HG03039 (cell line): ENCODE results near the gene GIT1.
A peak's percentile ranks its signal among the peaks of the same experiment; 100 is the strongest.
"Not testable (repeated sequence)": the region's sequence is repeated elsewhere in the genome, so short reads cannot be mapped to it uniquely, and the experiment has no call there.

Experiments
- ATAC-seq: cut with Tn5 transposase; IDR thresholded peaks from one replicate; pipeline ENCODE4 v1.9.1; 2021; ENCODE audit warnings: mild to moderate bottlenecking, moderate library complexity; ENCODE audit not compliant: unreplicated experiment

The GIT1 gene

DNA sequence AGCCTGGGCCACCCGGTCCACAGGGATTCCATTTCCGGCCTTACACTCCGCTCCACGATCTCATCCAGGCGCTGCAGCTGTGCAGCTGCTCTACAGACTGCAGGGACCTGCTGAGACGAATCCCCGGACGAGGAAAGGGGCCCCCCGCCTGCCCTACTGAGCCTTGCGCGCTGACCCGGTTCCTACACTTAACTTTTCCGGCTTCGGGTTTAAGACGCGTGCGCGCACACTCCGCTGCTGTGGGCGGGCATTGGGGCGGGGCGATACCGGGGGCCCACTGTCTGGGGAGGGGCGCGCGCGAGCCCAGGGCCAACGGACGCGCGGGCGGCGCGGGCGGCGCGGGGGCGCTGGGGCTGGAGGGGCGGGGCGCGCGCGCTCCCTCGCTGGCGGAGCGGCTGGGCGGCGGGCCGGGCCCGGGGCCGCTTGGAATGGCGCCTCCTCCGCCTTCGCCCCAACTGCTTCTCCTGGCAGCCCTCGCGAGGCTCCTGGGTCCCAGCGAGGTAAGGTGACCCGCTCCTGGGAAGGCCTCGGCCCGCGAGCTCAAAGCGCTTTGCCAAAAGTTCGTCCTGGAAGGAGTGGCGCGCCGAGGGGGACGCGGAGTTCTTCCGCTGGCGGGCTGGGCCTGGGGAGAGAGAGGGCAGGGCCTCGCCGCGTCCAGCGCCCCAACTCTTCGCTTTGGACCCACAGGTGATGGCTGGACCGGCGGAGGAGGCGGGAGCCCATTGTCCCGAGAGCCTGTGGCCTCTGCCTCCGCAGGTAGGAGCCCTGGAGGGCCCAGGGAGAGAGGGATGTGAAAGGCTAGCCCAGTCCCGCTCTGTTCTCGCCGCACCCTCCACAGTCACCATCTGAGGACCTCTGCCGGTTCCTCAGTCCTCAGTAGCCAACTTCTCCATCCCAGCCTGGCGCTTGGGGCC is 20.9 kb downstream of the GIT1 start, which contains the start of gene TP53I13:
Gene TP53I13 (plus strand): TSS at position 371 of the 914 bp plus-strand sequence. CDS start 58 bp downstream, at position 429.
- ATAC-seq = peak; percentile 35

DNA sequence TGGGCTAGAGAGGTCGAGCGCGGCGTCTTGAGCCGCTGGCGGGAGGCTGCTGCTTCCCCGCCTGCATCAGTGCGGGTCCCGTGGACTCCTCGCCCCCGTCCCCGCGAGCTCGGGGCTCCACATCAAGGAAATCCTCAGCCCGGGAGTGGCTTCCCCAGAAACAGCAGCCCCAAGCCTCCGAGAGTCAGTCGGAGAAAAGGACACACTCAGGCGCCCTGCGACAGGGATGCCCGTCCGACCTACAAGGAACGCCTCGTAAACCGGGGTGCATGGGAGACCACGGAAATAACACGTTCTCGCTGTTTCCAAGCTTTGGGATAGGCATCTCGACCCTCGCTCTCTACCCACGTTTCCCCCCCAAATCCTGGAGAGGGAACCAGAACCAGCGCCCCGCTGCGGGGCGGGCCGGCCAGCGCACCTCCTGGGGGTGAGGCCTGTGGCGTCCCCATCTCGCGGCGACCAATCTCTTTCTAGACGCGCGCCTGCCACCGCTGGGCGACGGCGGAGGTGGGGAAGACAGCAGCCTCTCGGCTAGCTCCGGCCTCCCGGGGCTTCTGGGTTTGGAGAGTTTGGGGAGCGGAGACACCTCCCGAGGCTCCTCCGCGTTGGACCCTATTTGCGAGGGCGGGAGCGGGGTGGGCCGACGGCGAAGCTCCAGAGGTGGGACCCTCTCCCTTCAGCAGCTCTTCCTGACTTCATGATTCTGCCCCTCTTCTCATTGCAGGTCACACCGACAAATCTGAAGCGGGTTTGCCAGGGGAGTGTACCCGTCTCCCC is 21.7 kb downstream of the GIT1 start:
- ATAC-seq = peak; percentile 32

DNA sequence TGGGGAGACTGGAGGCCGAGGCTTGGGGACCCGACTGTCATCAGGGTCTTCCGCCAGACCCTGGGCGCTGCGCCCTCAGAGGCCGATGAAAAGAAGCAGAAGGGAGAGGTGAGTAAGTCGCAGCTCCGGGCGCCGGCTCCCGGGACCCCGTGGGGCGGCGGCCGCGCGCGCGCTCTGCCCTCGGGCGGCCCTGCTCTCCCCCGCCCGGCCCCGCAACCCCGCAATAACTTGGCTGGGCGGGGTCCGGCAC is 22.2 kb downstream of the GIT1 start:
- ATAC-seq = peak; percentile 2

DNA sequence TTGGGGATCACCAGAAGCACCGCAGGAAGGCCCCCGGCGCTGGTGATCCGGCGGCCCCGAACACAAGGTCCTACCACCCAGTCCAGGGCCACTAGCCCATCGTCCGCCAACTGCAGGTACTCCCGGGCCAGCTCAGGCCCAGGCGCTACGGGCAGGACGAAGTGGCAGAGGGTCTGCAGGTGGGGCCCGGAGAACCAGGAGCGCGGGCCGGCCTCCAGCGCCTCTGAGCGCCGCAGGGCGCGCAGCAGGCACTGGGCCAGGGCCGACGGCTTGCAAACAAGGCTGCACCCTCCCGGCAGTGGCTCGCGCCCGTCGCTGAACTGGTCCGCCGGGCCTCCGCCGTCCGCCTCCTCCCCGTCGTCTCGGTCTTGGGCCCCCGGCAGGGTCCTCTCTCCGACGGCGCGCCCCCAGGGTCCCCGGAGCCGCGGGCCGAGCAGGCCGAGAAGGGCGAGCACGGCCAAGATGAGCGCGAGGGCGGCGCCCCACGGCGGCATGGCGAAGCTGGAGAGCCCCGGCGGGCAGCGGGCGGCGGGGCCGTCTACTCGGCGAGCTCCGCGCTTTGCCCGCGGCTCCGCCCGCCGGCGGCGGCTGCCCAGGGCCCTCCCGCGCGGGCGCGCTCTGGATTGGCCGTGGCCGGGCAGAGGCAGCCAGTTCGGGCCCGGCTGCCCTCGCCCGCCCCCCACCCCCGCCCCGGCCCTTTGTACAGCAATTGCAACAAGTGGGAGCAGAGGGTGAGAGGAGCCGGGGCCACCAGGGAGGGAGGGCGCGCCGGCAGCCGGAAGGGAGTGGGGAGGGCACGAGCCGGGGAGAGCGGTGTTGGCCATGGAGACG is 22.8 kb downstream of the GIT1 start, which contains the start of gene ABHD15:
Gene ABHD15 (minus strand): TSS at position 565 of the 831 bp plus-strand sequence. CDS start 71 bp downstream, at position 494.
- peak; percentile 18 for ATAC-seq

DNA sequence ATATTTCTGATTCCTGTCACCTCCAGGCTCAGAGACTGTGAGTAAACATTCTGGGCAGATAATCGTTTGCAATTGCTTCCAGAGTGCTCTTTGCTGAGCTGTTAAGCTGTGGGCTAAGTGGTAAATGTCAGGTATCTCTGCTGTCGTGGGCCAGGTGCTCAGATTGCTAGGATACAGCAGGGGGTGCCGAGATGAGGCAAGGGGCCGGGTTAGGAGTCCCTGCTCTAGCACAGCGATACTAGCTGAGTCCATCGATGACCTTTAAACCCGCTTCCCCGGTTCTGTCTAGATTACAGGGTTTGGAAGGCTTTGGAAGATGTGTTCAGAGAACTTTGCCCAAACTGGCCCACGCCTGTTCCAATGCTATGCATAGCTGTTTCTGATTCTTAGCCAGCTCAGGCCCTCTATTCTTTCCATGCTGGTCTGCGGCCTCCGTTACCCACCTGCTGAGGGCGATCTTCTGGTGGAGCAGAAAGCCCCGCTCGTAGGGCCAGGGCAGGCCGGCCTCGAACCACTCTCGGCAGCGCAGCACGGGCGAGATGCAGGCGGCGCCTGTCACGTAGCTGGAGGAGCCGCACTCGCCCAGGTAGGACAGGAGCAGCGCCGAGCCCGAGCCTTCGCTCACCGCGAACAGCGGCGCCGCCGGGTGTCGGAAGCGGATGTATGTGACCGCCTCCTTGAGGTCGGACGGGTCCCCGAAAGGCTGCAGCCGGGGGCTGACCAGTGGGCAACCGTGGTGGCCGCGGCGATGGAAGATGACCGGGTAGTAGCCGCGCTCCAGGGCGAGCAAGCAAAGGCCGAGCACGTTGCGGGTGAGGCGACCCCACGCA is 23.6 kb downstream of the GIT1 start:
- peak; percentile 5 for ATAC-seq

DNA sequence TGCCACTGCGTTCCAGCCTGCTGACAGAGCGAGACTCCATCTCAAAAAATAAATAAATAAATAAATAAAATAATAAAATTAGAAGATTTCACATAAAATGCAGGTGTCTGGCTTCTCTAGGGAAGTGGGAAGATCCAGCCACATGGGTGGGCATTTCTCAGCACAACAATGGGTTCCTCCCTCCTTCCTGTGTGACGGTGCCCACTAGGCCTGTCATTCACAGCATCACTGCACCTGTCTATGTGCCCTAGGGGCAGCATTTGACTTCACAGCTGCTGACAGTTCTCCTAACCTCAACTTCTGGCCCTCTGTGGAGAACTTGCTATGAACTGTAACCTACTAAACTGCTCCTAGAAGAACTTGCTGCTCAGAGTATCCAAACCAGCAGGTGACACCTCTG is 25.6 kb downstream of the GIT1 start:
- ATAC-seq = no peak

DNA sequence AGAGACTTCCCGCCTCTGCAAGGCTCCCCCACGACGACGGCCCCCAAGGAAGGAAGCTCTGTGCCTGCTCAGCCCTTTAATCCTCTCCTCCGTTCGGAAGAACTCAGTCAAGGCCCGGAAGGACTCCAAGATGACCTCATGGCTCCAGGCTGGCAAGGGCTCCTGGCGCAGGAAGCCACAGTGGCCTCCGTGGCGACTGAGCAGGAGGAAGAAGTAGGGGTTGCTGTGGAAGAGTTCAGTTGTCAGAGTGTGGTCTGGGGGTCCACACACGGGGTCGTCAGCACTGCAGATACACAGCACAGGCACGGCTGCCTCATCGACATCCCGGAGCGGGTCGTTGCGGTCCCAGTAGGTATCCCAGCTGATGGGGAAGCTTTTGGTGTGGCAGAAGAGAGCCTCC is 26.8 kb downstream of the GIT1 start:
- ATAC-seq = no peak

DNA sequence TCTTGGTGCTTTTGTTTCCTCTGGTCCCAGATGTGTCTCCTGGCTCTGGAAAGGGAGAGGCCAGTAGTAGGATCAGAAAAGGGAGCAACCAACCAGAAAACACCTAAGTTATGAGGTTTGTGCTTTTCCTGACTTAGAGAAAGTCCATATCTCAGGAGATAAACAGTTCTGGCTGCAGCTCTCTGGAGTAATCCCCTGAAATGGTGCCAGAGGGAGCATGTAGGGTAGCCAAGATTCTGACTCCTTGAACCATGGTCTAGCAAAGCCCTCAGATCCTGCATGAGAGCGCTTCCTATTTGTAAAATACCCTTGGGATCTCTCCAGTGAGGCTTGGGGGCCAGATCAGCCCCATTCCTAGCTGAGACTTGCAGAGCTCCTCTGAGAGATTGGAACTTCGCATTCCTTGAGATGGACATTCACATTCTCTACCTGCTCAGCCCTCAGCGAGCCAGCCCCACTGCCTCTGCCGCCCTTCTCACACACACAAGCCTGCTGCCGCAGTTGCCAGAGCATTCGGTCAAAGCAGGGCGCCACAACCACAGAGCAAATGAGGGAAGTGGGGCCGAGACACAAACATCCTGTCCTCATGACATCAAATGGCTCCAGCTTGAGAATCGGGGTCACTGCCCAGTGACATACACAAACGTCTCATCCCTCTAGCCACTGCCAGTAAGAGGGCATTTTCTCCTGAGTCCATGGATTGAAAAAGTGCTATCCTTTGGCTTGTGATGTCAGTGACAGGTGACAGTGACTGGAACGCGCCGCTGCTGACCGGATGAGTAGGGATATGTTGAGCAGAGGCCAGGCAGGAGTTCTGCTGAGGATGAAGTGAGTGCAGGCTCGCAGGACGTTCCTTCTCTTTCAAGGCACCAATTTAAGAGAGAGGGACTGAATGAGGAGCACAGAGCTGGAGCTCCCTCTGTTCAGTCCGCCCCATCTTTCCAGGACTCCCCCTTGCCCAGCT is 27.6 kb downstream of the GIT1 start:
- ATAC-seq = no peak

DNA sequence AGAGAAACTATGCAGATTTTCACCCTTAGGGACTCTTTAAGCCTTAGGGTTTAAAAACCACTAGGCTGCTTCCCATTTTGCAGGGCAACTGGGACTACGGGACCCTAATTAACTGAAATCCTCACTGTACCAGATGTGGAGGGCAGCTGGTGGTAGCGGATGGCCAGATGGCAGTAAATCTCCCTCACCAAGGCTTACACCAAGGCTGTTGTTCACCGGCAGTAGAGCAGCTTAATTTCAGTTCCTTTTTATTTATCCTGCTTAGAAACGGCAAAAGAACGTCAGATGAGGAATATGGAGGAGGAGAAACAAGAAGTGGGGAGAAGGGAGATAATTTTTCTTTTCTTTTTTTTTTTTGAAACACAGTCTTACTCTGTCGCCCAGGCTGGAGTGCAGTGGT is 29.1 kb downstream of the GIT1 start:
- ATAC-seq = no peak

DNA sequence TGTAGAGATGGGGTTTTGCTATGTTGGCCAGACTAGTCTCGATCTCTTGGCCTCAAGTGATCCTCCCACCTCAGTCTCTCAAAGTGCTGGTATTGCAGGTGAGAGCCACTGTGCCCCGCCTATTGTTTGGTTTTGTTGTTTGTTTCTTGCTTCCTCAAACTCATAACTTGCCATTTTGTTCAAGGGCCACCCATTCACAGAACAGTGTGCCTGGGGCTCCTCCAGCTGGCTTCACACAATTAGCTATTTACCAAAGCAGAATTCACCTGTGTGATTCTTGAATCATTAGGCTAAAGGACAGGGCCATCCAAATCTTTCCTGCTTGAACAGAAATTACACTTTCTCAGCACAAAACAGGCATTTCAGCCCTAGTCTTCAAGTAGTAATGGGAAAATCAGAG is 29.8 kb downstream of the GIT1 start:
- no peak for ATAC-seq

DNA sequence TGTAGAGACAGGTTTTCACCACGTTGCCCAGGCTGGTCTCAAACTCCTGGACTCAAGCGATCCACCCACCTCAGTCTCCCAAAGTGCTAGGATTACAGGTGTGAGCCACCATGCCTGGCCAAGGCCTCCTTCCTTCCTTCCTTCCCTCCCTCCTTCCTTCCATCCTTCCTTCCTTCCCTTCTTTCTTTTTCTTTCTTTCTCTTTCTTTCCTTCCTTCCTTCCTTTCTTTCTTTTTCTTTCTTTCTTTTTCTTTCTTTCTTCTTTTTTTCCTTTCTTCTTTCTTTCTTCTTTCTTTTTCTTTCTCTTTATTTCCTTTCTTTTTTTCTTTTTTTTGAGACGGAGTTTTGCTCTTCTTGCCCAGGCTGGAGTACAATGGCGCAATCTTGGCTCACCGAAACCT is 31.3 kb downstream of the GIT1 start:
- not testable (repeated sequence) for ATAC-seq

DNA sequence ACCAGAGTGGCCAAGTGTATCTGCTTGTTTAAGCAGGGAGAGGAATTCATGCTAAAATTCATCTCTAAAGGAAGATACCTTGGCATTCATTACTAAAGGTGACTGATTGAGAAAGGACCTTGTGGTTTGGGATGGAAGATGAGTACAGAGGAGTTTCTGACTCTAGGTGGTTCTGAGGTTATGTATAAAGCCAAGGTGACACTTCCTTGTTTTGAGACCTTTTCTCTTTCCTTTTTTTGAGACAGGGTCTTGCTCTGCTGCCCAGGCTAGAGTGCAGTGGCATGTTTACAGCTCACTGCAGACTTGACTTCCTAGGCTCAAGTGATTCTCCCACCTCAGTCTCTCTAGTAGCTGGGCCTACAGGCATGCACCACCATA is 31.7 kb downstream of the GIT1 start:
- ATAC-seq = no peak

DNA sequence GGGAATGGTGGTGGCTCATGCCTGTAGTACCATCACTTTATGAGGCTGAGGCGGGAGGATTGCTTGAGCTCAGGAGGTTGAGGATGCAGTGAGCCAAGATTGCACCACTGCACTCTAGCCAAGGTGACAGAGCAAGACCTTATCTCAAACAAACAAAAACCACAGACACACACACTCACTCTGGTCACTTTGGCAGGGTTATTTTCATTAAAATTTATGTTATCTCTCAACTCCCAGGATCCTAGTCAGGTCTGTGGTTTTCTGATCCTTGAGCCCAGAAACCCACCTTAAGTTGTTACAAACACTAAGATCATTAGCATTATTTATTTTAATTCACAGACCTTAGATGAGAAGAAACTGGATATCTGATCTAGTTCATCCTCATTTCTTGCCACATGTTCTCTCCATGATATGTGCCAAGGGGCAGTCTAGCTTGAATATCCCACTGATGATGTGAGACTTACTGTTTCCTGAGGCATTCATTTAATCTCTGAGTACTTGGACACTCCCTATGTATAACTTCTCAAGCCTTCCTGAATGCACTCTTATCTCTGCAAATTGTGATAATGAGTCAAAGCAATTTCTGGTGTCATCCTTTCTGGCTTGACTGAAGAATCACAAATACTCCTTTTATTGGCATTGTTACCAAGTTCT is 32.2 kb downstream of the GIT1 start:
- no peak for ATAC-seq

DNA sequence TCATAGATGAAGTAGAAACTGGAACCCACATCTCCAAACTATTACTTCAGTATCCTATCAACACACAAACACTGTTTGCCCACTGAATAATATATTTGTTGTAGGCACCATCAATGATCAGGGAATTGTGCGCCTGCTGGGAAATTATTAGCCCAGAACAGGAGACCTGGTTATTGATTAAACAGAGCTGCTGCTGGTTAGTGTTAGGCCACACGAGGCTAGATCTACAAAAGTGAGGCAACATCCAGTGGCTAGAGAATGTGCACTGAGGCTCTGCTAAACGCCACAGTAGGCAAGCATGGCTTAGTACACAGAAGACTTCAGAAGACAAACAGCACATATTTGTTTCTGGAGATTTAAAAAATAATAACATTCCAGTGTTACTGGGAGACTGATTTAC is 33.6 kb downstream of the GIT1 start:
- no peak for ATAC-seq

DNA sequence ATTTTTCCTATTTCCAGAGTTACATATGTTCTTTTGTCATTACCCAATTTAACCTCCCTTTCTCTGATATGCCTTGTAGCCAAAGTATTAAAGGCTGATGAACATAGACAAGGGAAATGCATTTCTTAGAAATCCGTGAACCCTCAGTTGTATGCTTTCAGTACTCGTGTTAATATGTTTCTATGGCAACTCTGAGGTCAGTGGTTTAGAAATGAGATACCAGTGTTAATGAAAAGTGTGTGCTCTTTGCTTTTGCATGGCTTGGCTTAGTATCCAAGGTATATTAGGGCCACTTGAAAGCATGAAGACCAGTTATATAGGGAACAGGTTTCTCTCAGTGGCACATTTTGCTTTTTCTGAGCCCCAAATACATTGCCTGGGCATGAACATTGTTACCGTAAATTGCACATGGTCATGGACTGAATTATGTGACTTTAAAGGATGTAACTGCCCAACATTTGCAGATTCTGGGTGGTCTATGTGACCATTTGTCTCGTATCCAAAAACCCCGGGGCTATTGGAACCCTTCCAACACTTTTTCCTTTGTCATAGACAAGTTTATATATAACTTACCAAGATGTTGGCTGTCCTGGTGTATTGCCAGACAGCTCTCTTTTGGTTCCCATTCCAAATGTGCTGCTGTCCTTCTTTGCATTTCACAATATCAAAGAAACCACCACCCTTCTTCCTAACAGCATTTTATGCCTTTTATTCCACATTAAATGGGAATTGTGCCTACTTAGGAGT is 40.1 kb downstream of the GIT1 start:
- no peak for ATAC-seq

DNA sequence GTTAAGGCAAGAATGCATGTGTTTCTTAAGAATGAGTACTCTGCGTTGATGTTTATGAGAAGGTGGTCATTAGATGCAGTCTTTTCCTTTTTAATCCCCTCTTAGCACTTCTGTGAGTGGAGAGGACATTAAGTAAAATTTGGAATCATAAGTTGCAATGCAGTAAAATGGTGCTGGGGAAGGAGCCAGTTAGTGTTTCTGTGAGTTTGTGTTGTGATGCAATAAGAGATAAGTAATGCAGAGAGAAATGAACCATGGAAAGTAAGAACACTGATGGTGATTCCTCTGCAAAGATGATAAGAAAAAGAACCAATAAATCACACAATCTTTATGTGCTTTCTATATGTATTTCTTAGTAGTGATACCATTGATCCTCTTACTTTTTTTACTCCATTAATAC is 42.6 kb downstream of the GIT1 start:
- no peak for ATAC-seq

DNA sequence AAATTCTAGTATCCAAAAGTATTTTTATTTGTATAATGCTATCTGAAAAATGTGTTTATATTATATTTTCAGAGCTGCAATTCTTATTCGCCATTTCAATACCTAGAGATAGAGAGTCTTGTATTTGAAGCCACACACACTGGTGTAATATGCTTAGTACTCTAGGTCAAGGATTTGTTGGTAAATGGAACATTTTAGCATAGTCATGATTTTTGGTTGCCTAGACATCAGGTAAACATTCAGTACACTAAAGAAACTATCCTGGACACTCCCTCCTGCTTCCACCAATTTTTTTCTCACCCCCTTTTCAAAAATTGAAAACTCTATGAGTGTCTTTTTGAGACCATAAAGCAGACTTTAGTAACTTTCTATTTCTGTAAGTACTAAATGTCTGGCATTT is 43.4 kb downstream of the GIT1 start:
- ATAC-seq = no peak

DNA sequence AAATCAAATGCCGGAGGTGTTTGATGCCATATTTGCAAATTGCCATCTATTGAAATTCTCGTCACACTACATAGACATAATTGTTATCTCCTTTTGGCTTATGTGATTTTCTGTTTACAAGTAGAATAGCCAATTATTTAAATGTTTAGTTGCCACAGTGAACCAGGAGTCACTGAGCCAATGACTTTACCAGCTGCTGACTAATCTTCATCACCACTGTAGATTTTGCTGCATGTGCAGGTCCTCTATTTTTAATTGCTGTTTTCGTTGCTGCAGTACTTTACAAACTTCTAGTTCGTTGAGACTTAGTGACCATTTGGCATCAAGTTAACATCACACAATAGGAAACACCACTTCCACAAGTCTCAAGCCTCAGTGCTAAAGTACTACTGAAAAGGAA is 45.4 kb downstream of the GIT1 start:
- ATAC-seq = no peak
